Vagina (tissue), 2 donors: ENCODE results near the gene MBP.
A peak's percentile ranks its signal among the peaks of the same experiment; 100 is the strongest.

Experiments
- CTCF ChIP-seq, 3 experiments: fragments of 450-650 bp in 2 of 3; fragments of 200-600 bp in 1 of 3; sonication (generic) in 1 of 3; IDR thresholded peaks; one replicate each; pipeline ENCODE4 v1.5.1; 2017 to 2019; ENCODE audit warnings: antibody characterized with exemption in 3 of 3, mild to moderate bottlenecking in 2 of 3, moderate library complexity in 2 of 3
- POLR2AphosphoS5 ChIP-seq, 2 donors: sonication (generic); formaldehyde crosslinking; IDR thresholded peaks; one replicate each; pipeline ENCODE4 v1.9.0; 2017; ENCODE audit warnings: antibody characterized with exemption in 2 of 2, mild to moderate bottlenecking in 2 of 2, low read depth in 1 of 2; ENCODE audit not compliant: insufficient read depth in 1 of 2

- TF ChIP-seq CTCF (IDR thresholded peaks at IDR 0.05) (peak in 2 of 3 experiments; percentile 50 to 56), POLR2AphosphoS5 (IDR thresholded peaks at IDR 0.05; ENCODE audit: insufficient read depth in 1 of 2, low read depth in 1 of 2) (peak; percentile 9 to 70)
These were observed 77.8 kb downstream of the MBP start for GRCh38 chr18:77054606-77055428.
